ENCODE results near the gene SLF2. TPM values are rescaled to one million over a fixed set of nuclear protein-coding genes. Genes with fewer than 3 reads are reported as not detected.
A peak's percentile ranks its signal among the peaks of the same experiment; 100 is the strongest.

SLF2 gene
- total RNA-seq, 1 donor from 2014 or later = 22.2 TPM

DNA sequence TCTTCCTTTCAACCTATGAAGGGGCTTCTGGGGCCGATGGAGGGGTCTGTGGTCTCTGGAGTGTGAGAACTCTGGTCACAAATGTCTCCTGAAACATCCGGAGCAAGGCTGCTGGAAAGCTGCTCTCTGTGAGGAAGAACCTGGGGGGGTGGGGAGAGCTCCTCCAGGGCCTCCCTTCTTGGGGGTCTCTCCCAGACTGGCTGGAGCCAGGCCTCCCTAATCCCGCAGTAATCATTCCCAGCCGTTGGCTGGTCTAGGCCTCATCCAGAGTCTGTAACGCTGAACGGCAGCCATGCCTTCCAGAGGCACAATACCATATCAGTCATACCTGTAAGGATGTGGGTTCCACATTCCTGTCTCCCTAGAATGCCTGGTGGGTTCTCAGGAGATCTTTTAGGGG, 82.4 kb downstream of the SLF2 start:
- no peak overlapping the region for H3K4me3 ChIP-seq (ENCODE audit: low read depth, low read length)
- H3K36me3 ChIP-seq (ENCODE audit: control insufficient read depth, insufficient read depth, low read length) = no peaks in the 10 kb centered on the region
- DNase-seq (ENCODE audit: low read depth) = no peak
- TF ChIP-seq, protein P1, sequence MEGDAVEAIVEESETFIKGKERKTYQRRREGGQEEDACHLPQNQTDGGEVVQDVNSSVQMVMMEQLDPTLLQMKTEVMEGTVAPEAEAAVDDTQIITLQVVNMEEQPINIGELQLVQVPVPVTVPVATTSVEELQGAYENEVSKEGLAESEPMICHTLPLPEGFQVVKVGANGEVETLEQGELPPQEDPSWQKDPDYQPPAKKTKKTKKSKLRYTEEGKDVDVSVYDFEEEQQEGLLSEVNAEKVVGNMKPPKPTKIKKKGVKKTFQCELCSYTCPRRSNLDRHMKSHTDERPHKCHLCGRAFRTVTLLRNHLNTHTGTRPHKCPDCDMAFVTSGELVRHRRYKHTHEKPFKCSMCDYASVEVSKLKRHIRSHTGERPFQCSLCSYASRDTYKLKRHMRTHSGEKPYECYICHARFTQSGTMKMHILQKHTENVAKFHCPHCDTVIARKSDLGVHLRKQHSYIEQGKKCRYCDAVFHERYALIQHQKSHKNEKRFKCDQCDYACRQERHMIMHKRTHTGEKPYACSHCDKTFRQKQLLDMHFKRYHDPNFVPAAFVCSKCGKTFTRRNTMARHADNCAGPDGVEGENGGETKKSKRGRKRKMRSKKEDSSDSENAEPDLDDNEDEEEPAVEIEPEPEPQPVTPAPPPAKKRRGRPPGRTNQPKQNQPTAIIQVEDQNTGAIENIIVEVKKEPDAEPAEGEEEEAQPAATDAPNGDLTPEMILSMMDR (IDR thresholded peaks at IDR 0.05; ENCODE audit: insufficient read depth, low read length, poor library complexity, severe bottlenecking) = no peak
- no peaks in the 10 kb centered on the region for H3K27me3 ChIP-seq (ENCODE audit: control insufficient read depth, insufficient read depth, low read length)

DNA sequence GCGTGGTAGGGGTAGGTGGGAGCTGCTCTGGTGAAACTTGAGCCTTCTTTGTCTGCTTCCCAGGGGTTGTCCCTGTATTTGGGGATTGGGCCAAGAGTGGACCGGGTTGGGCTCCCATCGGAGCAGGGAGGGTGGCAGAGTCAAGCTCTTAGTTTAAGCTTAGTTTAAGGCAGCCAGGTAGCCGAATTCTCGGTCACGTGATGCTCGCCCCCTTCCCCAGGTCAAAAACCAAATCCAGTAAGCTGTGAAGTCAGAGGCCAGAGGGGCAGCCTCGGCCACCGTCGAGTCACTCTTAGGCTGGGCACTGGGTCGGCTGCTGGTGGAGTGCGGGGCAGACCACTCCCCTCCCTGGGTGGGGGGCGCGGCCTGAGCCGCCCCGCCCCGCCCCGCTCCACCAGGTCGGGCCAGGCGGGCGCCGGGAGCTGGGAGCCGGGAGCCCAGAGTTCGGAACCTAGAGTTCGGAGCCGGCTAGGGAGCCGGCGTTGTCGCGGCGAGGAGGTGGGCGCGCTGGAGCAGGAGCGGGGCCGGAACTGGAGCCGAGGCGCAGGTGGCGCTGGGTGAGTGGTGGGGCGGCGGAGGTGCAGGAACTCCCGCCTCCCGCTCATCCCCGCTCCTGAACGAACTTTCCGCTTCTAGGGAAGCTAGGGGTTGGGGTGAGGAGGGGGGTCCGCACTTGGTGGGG, 84.1 kb downstream of the SLF2 start:
- Histone ChIP-seq H3K27me3 (ENCODE audit: control insufficient read depth, insufficient read depth, low read length) (no peaks in the 10 kb centered on the region), H3K4me3 (ENCODE audit: low read depth, low read length) (peak overlapping the region; percentile 90), H3K36me3 (ENCODE audit: control insufficient read depth, insufficient read depth, low read length) (no peaks in the 10 kb centered on the region)
- TF ChIP-seq, protein P1 (IDR thresholded peaks at IDR 0.05; ENCODE audit: insufficient read depth, low read length, poor library complexity, severe bottlenecking) = no peak
- DNase-seq (ENCODE audit: low read depth) = no peak

DNA sequence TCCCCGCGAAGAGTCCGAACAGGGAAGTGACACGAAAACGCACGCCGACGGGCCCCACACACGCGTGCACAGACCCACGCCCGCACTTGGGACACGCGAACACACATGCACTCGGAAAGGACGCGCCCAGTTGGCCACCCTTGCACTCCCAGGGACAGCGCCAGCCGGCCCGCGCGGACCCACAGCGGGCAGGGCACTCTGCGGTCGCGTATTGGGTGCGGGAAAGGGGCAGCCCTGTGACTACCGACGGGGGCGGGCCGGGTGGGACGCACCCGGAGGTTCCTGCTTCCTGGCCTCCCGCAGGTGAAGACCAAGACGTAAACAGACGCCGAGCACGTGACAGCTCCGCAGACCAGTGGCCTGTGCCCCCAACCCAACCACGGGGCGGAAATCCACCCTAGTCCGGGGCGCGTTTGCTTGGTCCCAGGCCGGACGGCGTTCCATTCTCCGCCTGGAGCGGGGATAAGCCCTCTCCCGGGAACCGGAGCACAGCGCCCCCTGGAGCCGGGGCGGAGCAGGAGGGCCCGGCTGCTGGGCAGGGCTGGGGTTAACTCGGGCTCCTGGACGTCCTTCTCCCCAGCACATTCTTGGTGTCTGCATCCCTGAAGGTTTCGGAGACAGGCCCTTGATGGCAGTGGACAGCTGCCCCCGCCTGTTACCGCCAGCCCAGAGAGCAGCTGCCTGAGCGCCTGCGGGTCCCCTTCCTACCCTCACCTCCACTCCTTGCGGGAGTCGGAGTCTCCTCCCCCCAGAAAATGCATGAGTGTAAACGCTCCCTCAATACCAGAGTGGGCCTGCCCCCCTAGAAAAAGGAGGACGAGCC, 84.8 kb downstream of the SLF2 start:
- H3K36me3 ChIP-seq (ENCODE audit: control insufficient read depth, insufficient read depth, low read length) = no peaks in the 10 kb centered on the region
- H3K27me3 ChIP-seq (ENCODE audit: control insufficient read depth, insufficient read depth, low read length) = no peaks in the 10 kb centered on the region
- DNase-seq (ENCODE audit: low read depth) = no peak
- TF ChIP-seq, protein P1 (IDR thresholded peaks at IDR 0.05; ENCODE audit: insufficient read depth, low read length, poor library complexity, severe bottlenecking) = peak; percentile 95
- peak overlapping the region; percentile 90 for H3K4me3 ChIP-seq (ENCODE audit: low read depth, low read length)

DNA sequence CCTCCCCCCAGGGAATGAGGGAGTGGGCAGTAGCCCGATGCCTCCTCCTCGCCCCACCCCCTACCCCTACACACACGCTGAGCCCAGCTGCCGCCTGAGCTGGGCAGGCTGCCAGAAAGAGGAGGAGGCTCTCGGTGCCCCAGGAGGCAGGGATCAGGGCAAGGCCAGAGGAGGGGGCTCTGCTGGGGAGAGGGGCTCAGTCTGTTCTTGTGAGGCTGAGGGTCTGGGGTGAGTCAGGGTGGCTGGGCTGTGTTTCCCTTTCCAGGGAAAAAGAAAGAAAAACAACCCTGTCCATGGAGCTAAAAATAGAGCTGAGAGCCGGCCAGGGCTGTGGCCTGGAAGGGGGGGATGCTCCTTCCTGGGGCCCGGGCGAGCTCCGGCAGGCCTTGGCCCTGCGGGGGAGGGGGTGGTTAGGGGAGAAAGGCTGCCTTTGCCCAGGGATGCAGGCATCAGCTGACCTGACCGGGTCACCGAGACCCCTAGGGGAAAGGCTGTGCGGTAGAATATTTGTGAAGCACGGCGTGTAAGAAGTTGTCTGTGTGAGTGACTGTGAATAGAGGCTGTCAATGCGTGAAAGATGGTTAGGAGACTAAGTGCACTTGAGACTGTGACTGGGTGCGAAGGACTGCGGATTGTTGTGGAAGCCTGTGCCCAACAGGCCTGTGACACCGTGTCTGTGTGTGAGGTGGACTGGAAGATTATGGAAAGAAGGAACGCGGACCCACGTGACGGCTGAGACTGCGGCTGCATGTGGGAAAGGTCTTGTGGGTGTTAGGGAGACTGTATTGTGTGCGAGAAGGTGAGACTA, 85.6 kb downstream of the SLF2 start:
- Histone ChIP-seq H3K36me3 (ENCODE audit: control insufficient read depth, insufficient read depth, low read length) (peaks cover 2% of the 10 kb centered on the region), H3K4me3 (ENCODE audit: low read depth, low read length) (peak overlapping the region; percentile 90), H3K27me3 (ENCODE audit: control insufficient read depth, insufficient read depth, low read length) (no peaks in the 10 kb centered on the region)
- DNase-seq (ENCODE audit: low read depth) = no peak
- TF ChIP-seq, protein P1 (IDR thresholded peaks at IDR 0.05; ENCODE audit: insufficient read depth, low read length, poor library complexity, severe bottlenecking) = no peak

DNA sequence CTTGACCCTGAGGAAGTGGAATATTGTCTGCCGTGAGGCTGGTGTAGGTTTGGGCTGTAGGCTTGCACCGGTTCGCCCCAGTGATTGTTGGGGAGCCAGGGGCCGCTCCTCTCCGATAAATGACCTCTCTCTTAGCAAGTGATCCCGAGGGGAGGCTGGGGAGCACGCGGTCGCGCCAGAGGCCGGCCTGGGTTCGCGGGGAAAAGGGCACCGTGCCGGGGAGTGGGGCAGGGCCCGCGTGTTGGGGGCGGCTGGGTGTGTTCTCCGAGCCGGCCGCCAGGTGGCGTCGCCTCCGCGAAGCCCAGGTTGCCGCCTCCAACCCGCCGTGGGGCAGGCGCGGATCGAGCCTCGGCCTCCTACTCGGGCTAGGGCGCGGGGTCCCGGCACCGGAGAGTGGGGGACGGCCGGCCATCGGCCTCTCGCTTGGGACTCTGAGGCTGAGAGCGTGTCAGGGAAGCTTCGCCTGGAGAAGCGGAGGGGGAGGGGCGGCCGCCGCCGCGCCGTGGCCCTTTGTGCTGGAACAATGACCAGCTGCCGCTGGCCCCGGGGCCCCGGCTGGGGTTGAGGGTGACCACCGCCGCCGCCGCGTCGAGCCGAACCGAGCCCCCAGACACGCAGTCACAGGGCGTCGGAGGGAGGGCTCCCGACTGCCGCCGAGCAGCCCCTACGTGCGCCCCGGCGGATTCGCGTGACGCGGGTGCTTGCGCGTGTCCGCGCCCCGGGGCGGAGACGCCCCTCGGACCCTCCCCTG, 86.4 kb downstream of the SLF2 start:
- Histone ChIP-seq H3K4me3 (ENCODE audit: low read depth, low read length) (peak overlapping the region; percentile 90), H3K27me3 (ENCODE audit: control insufficient read depth, insufficient read depth, low read length) (no peaks in the 10 kb centered on the region), H3K36me3 (ENCODE audit: control insufficient read depth, insufficient read depth, low read length) (peaks cover 2% of the 10 kb centered on the region)
- DNase-seq (ENCODE audit: low read depth) = no peak
- TF ChIP-seq, protein P1 (IDR thresholded peaks at IDR 0.05; ENCODE audit: insufficient read depth, low read length, poor library complexity, severe bottlenecking) = peak; percentile 54

Data from kidney epithelial cell (primary cell).